HG03025 (cell line): ENCODE data around the gene CHMP1B.

Experiments used
- ATAC-seq: cut with Tn5 transposase; IDR thresholded peaks from one replicate; pipeline ENCODE4 v1.9.1; 2021; ENCODE audit warnings: mild to moderate bottlenecking, moderate library complexity; ENCODE audit not compliant: unreplicated experiment, low FRiP score

Gene CHMP1B, protein sequence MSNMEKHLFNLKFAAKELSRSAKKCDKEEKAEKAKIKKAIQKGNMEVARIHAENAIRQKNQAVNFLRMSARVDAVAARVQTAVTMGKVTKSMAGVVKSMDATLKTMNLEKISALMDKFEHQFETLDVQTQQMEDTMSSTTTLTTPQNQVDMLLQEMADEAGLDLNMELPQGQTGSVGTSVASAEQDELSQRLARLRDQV

DNA sequence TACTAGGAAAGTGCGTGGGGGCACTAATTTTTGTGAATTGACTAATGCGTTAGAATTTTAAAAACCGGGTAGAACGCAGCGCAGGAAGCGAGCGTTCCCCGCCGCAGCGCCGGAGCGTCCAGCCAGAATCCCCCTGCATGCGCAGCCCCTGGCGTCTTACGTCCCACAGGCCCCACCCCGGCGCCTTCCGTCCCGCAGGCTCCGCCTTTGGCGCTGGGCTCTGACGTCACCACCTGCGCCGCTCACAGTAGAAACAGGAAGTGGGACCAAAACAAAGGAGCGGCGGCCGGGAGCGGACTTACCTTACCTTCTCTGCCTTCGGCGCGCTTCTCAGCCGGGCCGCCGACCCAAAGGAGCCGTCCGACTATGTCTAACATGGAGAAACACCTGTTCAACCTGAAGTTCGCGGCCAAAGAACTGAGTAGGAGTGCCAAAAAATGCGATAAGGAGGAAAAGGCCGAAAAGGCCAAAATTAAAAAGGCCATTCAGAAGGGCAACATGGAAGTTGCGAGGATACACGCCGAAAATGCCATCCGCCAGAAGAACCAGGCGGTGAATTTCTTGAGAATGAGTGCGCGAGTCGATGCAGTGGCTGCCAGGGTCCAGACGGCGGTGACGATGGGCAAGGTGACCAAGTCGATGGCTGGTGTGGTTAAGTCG is at the start of gene CHMP1B:
Gene CHMP1B, plus strand, starts transcription at position 268 of the 660 bp plus-strand sequence. Its CDS starts 99 bp downstream, at position 367.
- peak; percentile 94 for ATAC-seq

DNA sequence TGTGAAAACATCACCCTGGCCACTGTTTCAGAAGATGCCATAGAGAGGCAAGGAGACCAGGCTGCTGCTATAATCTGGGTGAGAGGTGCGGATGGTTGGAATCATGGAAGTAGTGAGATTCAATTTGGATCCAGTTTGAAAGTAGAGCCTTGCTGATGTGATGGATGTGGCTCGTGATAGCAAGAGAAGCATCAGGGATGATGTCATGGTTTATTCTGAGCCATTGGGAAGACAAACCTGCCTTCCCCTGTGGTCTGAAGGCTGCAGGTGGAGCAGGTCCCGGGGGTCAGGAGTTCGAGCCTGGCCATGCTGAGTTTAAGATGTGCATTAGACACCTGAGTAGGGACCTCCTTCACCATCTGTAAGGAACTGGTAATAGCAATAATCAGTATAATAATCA is 49.6 kb upstream of the CHMP1B start:
- no peak for ATAC-seq

DNA sequence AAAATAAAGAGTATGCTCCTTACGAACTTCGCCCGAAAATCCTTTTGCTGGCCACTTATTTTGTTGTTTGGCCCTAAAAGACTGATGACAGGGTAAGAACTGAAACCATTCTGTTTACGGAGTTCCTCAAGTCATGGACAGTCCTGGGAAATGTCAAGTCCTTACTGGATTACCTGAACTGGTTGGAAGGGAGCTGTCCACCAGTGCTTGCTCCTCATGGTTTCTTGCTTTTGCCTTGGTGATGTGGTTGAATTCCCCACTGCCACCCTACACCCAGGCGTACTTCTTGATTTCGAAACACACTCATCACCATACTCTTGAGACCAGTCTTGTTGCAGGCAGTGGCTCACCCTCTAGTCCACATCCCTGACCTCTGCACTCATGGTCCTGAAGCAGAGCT is 49.1 kb upstream of the CHMP1B start:
- ATAC-seq = no peak

DNA sequence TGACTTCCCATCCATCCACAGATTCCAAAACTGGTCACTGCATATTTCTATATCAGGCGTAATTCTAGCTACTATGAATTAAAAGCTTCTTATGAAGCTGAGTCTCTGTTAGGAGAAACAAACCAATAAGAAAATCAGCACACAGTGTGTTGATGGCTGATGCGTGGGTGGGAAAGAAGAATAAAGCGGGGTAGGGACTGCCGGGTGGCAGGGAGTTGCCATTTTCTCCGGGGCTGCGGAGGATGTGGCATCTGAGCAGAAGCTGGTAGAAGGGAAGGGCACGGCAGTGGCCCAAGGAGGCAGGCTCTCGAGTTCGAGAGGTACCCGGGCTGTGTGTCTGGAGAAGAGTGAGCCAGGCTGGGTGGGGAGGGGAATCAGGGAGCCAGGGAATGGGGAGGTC is 48.6 kb upstream of the CHMP1B start:
- no peak for ATAC-seq

DNA sequence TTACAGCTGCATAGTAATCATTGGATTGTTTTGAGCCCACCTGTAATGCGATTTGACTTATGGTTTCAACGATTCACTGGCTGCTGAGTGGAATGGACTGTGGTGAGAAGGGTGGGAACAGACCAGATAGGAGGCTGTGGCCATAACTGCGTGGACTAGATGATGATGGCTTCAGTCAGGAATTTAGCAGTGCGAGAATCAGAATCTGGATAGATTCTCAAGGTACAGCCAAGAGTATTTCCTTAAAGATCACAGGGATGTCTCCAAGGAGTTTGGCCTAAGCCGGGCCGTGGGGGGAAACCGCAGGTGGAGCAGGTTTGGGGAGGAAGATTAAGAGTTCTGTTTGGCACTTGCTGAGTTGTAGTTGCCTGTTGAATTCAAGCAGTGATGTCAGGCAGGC is 44.0 kb upstream of the CHMP1B start:
- no peak for ATAC-seq

DNA sequence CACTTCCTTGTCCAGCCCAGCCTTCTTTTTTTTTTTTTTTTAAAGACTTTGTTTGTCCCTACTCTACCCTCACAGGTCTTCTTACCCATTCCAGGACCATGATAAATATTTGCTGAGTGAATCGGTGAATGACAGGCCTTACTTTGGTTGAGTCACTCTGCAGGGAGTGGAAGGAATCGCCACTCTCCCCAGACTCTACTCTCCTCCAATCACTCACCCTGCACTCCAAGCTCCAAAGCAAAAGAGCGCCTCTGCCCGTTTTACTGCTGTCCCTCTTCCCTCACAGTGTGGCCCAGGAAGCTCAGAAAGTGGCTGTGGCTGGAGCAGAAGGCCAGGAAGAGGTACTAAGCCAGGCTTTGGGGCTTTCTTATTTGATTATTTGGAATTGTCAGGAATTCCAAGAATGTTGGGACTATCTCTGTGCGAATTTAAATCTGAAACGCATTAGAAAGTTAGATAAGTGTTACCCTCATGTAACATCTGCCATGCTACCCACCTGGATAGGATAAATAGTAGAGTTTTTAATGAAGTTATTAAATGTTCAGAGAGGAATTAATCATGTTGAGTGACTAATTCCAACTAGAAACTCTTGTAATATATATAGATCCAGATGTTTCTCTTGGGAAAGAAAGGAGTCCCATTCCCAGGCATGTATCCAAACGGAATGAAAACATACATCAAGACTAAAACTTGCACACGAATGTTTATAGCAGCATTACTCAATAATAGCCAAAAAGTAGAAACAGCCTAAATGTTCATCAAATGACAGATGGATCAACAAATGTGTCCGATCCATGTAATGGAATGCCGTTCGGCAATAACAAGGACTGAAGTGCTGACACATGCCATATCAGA is 43.0 kb upstream of the CHMP1B start:
- no peak for ATAC-seq

DNA sequence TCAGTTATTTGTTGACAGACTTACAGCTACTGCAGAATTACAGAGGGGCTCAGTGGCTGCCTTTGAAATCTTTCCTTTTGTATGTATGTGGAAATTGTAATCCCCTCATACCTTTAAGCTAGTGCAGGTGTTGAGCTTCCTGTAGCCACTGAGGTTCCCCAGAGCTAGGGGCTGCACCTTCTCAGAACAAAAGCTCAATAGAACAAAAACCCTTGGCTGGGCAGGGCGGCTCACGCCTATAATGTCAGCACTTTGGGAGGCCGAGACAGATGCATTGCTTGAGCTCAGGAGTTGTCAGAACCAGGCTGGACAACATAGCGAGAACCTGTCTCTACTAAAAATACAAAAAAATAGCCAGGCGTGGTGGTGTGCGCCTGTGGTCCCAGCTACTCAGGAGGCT is 41.3 kb upstream of the CHMP1B start:
- ATAC-seq = no peak

DNA sequence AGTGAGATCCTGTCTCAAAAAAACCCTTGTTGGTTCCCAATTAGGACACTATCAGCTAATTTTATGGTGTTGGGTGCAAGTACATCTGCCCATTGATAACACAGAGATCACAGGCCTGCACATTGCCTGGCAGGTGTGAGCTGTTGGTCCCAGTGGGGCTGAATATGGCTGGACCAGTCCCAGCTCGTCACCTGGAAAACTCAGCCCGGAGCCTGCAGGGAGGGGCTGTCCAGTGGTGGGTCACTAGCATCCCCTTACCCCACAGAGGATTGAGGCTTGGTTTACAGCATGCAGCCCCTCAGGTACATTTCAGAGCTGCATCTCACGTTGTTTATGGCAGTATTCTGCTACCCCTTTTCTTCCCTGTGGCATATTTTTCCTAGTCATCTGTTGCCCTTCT is 40.8 kb upstream of the CHMP1B start:
- ATAC-seq = no peak

DNA sequence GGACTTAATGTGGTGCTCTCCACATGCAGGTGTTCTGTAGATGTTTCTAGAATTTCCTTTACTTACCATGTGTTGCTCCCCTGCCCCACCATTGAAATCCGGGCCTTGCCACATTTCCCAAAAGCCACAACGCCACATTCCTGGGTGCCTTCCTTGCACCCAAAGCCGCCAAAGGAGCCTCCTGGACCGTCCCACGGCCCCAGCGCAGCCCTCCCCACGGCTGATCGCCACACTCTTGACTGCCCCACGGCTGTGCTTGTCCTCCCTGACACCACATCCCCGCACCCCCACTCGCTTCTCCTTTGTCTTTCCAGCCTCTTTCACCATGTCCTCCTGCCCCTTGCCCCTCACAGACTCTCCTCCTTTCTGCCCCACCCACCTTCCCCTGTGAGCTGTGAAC is 40.2 kb upstream of the CHMP1B start:
- no peak for ATAC-seq

DNA sequence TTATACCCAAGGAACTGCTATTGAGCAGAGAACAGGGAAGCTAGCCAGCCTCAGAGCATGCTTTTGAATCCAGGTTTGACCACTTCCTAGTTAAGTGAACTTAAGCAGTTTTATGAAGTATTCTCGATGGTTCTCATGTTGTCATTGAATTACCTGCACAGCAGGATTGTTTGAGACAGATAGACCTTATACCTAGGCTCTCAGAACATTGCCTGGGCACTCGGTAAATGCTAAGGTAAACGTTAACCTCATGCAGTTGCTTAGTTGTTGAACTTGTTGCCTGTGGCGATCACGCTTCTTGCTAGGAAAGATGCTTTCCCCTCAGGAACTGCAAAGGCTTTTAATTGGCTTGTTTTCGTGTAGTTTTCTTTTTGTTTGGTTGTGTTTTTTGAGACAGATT is 34.0 kb upstream of the CHMP1B start:
- no peak for ATAC-seq

DNA sequence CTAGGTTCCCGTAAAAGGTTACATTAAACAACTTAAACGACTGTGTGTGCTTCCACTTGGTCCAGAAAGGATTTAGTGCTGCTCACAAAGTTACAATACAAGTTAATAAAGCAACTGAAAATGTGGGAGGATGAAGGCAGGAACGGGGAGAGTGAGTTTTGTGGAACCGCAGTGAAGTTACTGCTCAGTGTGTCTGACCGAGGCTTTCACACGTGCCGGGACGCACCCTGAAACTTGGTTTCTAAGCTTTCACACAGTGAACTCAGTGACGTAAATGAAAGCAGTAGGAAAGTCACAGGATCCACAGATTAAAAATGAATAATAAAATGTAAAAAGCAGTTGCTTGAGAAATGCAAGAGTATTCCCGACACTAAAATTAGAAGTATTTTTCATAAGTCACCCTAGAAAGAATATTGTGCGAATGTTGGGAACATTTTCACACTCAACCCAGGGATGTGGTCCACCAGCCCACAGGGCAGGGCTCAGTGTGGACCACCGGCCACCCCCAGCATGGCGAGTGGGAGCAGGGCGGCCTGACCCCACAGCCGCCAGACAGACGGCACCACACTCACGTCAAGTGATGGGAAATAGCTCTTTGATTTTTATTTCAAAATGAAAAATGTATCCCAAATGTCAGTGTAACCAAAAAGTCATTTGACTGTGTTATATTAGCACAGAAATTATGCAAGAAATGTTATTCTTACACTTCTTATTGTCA is 32.6 kb upstream of the CHMP1B start:
- ATAC-seq = no peak

DNA sequence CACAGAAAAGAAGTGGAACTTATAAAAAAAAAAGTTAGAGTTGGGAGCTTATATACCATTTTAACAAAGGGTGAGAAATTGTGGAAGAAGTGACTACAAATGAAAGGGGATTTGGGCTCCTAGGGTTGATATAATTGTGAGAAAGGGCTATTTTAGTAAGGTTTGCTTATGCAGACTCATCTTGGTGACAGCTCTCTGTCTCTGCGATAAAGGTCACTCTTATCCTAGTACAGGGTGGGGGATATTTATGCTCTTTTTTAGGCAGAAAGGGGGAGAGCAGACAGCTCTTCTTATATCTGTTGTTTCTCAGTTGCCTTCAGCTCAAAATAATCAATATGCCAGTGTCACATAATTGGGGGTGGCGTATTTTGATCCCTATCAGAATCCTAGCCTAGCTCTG is 31.3 kb upstream of the CHMP1B start:
- ATAC-seq = no peak

DNA sequence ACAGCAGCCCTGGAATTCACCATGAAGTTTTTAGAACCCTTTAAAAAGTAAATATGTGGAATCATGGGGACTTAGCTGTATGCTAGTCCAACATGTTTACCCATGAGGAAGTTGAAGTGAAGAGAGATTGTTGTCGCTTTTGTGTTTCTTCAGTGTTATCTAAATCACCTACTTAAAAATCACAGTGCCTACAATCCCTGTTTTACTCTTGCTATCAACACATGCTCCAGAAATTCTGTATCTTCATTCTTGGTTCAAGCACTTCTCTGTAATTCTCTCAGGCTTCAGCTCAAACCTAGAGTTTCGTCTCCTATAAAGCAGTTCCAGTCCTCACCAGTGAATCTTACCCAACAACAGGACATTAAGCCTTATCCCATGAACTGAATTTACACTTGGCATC is 30.5 kb upstream of the CHMP1B start:
- ATAC-seq = no peak

DNA sequence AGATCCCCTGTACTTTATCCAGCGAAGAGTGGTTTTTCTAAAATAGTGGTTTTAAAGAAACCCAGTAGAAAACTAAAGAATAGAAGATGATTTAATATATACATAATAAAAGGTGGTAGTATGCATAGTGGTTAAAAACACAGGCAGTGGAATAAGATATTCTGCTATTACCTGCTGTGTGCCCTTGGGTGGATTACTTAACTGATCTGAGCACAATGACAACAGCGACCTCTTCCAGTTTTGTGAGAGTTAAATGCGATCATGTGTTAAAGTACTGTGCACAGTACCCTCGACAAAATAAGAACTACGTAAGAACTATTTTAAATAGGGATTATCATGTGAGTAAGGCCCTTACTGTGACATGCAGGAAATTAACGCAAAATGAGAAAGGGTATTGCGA is 30.0 kb upstream of the CHMP1B start:
- no peak for ATAC-seq

DNA sequence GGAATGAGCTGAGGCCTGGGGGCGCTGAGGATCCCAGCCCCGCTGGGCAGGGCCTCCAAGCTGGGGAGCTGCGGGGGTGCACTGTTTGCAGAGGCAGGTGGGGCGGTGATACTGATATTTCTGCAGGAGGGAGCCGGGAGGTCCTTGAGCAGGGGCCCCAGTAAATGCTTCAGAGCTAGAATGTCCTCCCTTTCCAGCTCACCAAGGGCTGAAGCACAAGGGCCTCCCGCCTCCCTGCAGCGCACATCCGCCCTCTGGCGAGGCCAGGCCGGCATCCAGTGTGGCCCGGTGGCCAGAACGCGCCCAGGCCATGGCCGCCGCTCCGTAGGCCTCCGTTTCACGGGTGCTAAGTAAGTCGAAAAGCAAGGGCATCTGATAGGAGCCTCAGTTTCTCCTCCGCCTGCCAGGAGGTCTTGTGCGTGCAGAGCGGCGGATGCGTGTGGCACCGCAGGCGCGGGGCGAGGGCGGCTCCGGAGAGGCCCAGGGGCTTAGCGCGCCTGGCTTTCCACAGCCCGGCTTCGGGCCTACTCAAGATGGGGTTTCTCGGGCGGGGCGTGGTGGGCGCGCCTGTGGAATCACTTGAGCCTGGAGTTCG is 29.5 kb upstream of the CHMP1B start:
- ATAC-seq = no peak

DNA sequence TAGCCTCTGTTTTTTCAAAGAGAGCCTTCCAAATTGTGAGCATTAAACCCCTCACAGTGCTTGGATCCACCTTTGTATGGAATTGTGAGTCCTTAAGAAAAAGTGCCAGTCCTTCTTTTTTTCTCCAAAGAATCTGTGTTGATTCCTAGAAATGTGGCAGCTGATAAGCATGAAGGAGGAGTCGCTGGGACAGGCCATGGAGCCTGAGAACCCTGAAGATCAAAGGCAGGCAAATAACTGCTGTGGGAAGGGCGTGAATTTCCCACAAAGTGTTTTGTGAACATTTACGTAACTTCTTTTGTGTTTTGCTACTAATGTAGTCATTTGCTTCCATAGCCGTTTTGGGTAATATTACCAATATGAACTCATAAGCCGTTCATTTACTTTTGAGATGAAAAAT is 27.7 kb upstream of the CHMP1B start:
- no peak for ATAC-seq

DNA sequence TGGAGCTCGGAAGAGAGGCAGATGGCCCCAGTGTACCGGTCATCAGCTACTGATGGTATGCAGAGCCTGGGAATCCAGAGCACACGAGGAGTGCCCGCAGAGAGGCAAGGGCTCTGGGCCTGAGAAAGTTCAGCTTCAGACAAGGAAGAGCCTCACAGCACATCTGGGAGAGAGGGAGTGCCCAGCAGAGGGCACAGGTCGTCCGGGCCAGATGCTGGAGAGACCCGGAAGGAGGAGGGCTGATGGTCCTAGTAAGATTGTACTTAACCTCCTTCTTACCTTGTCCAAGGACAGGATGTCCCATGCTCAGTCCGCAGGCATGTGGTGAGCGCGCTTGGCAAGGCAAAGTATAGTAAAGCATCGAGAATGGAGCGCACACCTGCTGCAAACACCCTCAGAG is 24.4 kb upstream of the CHMP1B start:
- no peak for ATAC-seq

DNA sequence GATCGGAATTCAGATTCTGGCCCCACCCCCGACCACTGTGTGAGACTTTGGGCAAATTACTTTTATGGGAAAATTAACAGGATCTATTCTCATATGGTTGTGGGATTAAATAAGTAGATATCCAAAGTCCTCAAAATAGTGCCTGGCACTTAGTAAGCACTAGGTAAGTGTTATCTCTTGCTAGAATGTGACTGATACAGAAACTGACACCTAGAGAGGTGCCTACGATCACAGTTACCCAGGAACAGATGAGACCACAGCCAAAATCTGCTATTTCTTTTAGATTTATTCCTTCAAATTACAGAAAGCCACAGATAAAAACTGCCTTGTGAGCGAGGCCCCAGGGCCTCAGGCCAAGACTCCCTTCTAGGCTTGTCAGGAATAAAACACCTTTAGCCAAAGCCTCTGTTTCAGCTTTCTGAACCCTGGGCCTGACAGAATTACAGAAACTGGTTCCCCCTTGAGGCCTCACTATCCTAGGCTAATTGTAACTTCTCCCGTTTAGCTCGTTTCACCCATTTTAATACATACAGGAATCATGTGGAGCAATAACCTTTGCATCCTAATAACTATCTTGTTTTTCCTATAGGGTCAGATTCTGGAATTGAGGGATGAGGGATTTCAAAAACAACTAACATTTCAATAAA is 22.3 kb upstream of the CHMP1B start:
- no peak for ATAC-seq

DNA sequence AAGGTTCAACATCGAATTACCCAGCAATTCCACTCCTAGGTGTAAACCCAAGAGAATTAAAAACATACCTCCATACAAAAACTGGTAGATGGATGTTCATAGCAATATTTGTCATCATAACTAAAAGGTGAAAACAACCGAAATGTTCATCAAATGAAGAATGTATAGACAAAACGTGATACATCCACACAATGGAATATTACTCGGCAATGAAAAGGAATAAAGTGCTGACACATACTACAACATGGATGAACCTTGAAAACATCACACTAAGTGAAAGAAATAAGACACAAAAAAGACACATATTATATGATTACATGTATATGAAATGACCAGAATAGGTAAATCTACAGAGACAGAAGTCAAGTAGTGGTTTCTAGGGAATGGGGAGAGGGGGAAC is 20.6 kb upstream of the CHMP1B start:
- ATAC-seq = no peak

DNA sequence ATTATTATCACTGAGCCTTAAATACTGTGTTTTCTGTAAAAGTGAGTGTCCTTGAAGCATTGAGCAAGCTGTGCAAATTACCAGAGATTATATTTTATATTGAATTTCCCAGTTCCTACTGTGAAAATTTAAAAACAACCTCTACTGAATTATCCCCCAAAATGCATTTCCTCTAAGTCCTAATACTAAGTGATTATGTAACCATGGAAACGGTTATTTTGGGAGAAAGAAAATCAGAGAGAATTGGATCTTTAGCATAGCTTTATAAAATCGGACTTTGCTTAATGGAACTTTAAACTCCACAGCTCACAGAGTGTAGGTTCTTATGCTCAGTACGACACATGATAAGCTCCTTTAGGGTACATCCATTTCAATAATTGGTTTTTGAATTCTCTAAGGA is 19.3 kb upstream of the CHMP1B start:
- no peak for ATAC-seq
